ENCODE measurements around the gene ABHD16A.

ABHD16A gene

GRCh38 chr6:31730631-31731086 lies 27.5 kb upstream of the ABHD16A start:
- DNase-seq = no peak

- DNase-seq = no peak
Measured at GRCh38 chr6:31729979-31730630, 27.0 kb upstream of the ABHD16A start.

GRCh38 chr6:31729515-31729978 lies 26.4 kb upstream of the ABHD16A start:
- DNase-seq = peak; percentile 44

- no peak for DNase-seq
Measured at GRCh38 chr6:31728767-31729514, 25.8 kb upstream of the ABHD16A start, which contains the start of gene DDAH2. Gene DDAH2, minus strand, starts transcription at chr6:31729299. Its CDS starts 138 bp downstream, at chr6:31729161.

GRCh38 chr6:31727717-31728671 lies 24.9 kb upstream of the ABHD16A start:
- DNase-seq = no peak

- DNase-seq = no peak
Measured at GRCh38 chr6:31727034-31727716, 24.1 kb upstream of the ABHD16A start.

GRCh38 chr6:31725502-31726350 lies 22.6 kb upstream of the ABHD16A start:
- no peak for DNase-seq

GRCh38 chr6:31723980-31724691 lies 21.0 kb upstream of the ABHD16A start:
- DNase-seq = no peak

GRCh38 chr6:31723245-31723979 lies 20.3 kb upstream of the ABHD16A start, which contains the start of gene MPIG6B:
Gene MPIG6B, plus strand, starts transcription at chr6:31723373. Its CDS starts 11 bp downstream, at chr6:31723384.
- DNase-seq = no peak

- no peak for DNase-seq
Measured at GRCh38 chr6:31722173-31722572, 19.0 kb upstream of the ABHD16A start.

- DNase-seq = no peak
Measured at GRCh38 chr6:31721351-31722020, 18.4 kb upstream of the ABHD16A start, which contains the start of gene LY6G6C. Gene LY6G6C, minus strand, starts transcription at chr6:31721746. Its CDS starts 67 bp downstream, at chr6:31721679.

- no peak for DNase-seq
Measured at GRCh38 chr6:31720196-31720770, 17.2 kb upstream of the ABHD16A start.

- DNase-seq = no peak
Measured at GRCh38 chr6:31719001-31719400, 15.9 kb upstream of the ABHD16A start.

GRCh38 chr6:31718265-31718664 lies 15.1 kb upstream of the ABHD16A start:
- no peak for DNase-seq

GRCh38 chr6:31717499-31718222 lies 14.5 kb upstream of the ABHD16A start:
- no peak for DNase-seq

- no peak for DNase-seq
Measured at GRCh38 chr6:31715022-31715958, 12.2 kb upstream of the ABHD16A start, which contains the start of gene LY6G6D. Gene LY6G6D, plus strand, starts transcription at chr6:31715348. Its CDS starts 8 bp downstream, at chr6:31715356.
